Lower lobe of right lung (tissue), 2 donors: ENCODE results near the gene C7orf25. TPM values are rescaled to one million over a fixed set of nuclear protein-coding genes. Genes with fewer than 3 reads are reported as not detected.
A peak's percentile ranks its signal among the peaks of the same experiment; 100 is the strongest.

ENCODE experiments used
- ATAC-seq, 2 donors: fragments of 200-7000 bp; cut with Tn5 transposase; one replicate each; pipeline ENCODE4 v1.9.1; 2020 to 2022; ENCODE audit warnings: mild to moderate bottlenecking in 2 of 2, moderate library complexity in 2 of 2
- DNase-seq: peaks from one replicate; pipeline ENCODE4 v3.0.0-alpha.2; 2020
- H3K27ac ChIP-seq: fragments of 200-600 bp; one replicate; pipeline ENCODE4 v1.8.0; 2022
- H3K27me3 ChIP-seq: fragments of 200-600 bp; one replicate; pipeline ENCODE4 v1.8.0; 2022; ENCODE audit warnings: low read depth
- H3K36me3 ChIP-seq: fragments of 200-600 bp; one replicate; pipeline ENCODE4 v1.8.0; 2022; ENCODE audit warnings: mild to moderate bottlenecking
- H3K4me1 ChIP-seq: fragments of 200-600 bp; one replicate; pipeline ENCODE4 v1.8.0; 2022
- H3K4me3 ChIP-seq: fragments of 200-600 bp; one replicate; pipeline ENCODE4 v1.8.0; 2022; ENCODE audit warnings: mild to moderate bottlenecking
- H3K9me3 ChIP-seq: fragments of 200-600 bp; one replicate; pipeline ENCODE4 v1.8.0; 2022
- intact Hi-C: fragments of 100-400 bp; cut with DNase I; formaldehyde crosslinking; loops from one replicate; pipeline ENCODE4 v1.11.0; 2022
- total RNA-seq: library from RNA; stranded (reverse); fragmentation: NEBNext Ultra II Directional; extraction: Animal tissue kit (Norgen Biotek cat#: 25700); gene quantifications from one replicate; pipeline ENCODE4 v1.2.1, GENCODE V29; 2021
- TF ChIP-seq, protein P1 (sequence below): fragments of 200-600 bp; IDR thresholded peaks from one replicate; pipeline ENCODE4 v1.8.0; 2022; ENCODE audit warnings: antibody characterized with exemption, mild to moderate bottlenecking
- donor health status: DM: no; HTN: yes; CAD: no; lungs with severe emphysema.

Gene C7orf25
- total RNA-seq, 1 donor from 2014 or later = 7.8 TPM

DNA sequence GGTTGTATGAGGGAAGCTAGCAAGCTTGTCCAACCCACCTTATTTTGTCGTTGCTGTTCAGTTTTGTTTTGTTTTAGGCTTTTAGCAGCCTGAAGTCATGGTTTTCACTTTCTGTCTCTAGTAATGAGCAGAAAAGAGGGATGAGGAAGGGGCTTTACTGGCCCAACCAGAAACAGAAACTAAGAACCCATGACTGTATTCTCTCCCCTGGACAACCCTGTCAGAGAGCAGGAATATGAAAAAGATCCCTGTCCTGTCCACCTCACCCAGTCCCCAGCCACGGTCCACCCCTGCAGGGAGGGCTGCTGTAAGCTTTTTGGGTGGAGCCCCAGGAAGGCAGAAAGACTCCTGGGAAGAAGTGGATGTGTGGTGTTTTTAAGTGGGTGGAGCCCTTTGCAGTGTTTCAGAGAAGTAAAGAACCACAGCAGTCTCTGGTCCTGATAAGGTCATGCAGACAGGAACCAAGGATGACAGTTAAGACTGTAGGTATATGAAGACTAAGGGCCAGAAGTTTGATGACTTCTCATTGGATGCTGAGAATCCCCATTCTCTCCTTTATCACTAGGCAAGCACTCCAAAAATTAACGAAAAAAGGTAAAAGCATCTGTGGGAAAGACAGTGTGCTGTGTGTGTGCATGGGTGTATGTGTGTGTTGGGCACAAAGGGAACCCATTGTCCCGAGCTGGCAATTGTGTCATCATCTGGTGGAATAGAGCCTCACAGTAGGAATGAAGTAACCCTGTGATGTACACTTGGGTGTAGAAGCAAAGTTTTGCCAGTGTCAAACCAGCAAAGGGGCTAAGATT, 34.2 kb upstream of the C7orf25 start:
- DNase-seq (no peak), ATAC-seq (peak; percentile 43 to 59)
- Histone ChIP-seq H3K27ac (no peak overlapping the region), H3K9me3 (no peaks in the 10 kb centered on the region), H3K4me3 (no peak overlapping the region), H3K36me3 (no peaks in the 10 kb centered on the region), H3K4me1 (no peaks in the 10 kb centered on the region), H3K27me3 (no peaks in the 10 kb centered on the region)
- intact Hi-C loops = no loop called here
- TF ChIP-seq, protein P1, sequence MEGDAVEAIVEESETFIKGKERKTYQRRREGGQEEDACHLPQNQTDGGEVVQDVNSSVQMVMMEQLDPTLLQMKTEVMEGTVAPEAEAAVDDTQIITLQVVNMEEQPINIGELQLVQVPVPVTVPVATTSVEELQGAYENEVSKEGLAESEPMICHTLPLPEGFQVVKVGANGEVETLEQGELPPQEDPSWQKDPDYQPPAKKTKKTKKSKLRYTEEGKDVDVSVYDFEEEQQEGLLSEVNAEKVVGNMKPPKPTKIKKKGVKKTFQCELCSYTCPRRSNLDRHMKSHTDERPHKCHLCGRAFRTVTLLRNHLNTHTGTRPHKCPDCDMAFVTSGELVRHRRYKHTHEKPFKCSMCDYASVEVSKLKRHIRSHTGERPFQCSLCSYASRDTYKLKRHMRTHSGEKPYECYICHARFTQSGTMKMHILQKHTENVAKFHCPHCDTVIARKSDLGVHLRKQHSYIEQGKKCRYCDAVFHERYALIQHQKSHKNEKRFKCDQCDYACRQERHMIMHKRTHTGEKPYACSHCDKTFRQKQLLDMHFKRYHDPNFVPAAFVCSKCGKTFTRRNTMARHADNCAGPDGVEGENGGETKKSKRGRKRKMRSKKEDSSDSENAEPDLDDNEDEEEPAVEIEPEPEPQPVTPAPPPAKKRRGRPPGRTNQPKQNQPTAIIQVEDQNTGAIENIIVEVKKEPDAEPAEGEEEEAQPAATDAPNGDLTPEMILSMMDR = no peak

DNA sequence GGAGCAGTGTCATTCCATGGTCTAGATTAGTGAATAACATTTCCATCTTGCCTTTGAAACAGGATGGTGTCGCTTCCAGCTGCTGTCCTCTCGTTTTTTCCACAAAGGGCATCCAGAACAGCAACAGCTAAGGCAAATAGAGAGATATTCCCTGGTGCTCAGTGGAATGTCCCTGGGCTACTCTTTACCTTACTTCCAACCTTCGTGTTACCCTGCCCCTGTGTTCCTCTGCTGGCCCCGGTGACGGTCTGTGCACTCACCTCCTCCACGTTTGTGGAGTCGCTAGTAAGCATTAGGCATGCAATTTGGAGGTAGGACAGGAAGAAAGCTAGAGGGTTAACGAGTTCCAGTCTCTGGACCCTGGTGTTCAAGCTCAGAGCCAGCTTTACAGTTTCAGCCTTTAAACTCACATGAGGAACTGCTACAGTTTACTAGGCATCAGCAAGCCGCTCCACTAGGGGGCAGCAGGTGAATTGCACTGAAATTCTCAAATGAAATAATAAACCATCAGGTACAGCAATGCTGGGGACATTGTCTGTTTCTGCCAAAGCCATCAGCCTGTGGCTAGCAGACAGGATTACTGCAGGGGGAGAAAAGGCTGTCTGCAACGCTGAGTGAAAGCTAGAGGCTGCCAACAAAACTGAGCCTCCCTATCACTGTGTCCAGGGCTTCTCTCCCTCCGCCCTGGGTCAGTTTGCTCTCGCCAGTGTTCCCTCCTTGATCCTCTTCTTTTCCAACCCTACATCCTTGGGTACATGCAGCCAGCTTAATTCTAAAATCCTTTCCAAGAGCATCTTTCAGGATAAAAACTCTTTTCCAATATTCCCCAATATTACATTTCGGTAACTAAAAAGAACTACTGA, 29.3 kb upstream of the C7orf25 start:
- H3K27ac ChIP-seq = no peak overlapping the region
- H3K4me1 ChIP-seq = no peaks in the 10 kb centered on the region
- H3K9me3 ChIP-seq = no peaks in the 10 kb centered on the region
- intact Hi-C loops = no loop called here
- peaks cover 38% of the 10 kb centered on the region for H3K36me3 ChIP-seq
- ATAC-seq (peak; percentile 72 to 75), DNase-seq (peak; percentile 83)
- H3K4me3 ChIP-seq = no peak overlapping the region
- TF ChIP-seq, protein P1 = peak; percentile 91
- no peaks in the 10 kb centered on the region for H3K27me3 ChIP-seq

DNA sequence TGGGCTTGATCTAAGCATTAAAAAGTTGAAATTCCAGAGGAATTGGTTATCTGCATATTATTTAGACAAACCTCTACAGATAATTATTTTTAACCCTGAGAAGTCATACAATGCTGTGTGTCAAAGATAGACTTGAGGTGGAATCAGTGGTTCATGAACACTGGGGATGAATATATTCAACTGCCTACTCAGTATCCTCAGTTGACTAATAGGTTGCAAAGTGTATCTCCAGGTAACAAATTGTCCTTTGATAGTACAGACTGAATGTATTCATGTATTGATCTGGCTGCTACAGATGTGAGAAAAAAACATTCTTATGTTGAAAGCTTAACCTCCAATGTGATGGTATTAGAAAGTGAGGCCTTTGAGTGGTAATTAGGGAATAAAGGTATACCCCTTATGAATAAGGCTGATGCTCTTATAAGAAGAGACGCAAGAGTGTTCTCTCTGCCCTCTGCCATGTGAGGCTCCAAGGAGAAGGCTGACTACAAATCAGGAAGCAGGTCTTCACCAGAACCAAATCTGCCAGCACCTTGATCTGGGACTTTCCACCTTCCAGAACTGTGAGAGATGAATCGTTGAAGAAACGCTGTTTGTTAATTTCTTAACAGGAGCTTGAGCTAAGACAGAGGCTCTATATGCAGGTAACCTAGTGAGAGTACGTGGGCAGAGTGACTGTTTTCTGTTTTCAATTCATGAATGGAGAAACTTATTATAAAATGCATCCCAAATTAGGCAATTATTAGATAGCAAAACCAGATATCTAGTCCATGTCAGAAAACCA, 27.8 kb upstream of the C7orf25 start:
- ATAC-seq (no peak), DNase-seq (no peak)
- Histone ChIP-seq H3K27me3 (no peaks in the 10 kb centered on the region), H3K27ac (no peak overlapping the region), H3K4me3 (no peak overlapping the region), H3K36me3 (peaks cover 53% of the 10 kb centered on the region), H3K4me1 (peaks cover under 1% of the 10 kb centered on the region), H3K9me3 (no peaks in the 10 kb centered on the region)
- TF ChIP-seq, protein P1 = no peak
- intact Hi-C loops = no loop called here

DNA sequence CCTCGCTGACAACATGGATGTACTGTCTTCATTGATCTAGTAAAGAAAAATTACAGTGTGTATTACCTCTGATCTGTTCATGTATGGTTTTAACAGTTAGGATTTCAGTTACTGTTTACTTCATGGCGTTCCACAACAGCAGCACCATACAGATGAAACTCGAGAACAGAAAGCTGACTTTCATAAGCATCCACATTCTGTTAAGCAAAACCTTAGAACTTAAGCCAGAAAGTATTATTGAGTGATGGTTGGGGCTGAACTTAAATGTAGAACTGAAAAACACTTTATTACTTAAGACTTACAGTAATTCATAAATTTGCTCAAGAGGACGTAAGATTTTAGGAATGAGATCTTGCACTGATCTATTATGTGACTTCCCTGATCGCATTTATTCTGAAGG, 24.0 kb upstream of the C7orf25 start:
- H3K27me3 ChIP-seq = no peaks in the 10 kb centered on the region
- ATAC-seq (no peak), DNase-seq (no peak)
- intact Hi-C loops = no loop called here
- TF ChIP-seq, protein P1 = no peak
- no peak overlapping the region for H3K4me3 ChIP-seq
- H3K9me3 ChIP-seq = no peaks in the 10 kb centered on the region
- H3K36me3 ChIP-seq = peaks cover 53% of the 10 kb centered on the region
- no peak overlapping the region for H3K27ac ChIP-seq
- peaks cover 20% of the 10 kb centered on the region for H3K4me1 ChIP-seq

DNA sequence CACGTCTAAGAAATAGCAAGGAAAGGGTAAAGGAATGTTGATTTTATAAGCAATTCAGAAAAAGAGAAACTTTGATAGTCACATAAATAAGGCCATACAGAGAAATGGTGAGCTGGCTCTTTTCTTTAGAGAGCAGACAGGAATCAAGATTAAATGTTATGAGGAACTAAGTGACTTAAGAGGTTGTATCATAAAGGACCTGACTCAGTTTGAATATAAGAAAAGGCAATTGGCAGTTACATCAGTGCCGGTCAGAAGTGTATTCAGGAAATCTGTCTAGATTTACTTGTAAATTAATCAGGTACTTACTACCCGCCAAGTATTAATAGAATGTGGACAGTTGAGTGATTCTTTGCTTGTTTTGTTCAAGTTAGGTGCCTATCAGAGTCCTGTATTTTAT, 22.4 kb upstream of the C7orf25 start:
- peaks cover 45% of the 10 kb centered on the region for H3K36me3 ChIP-seq
- TF ChIP-seq, protein P1 = no peak
- H3K9me3 ChIP-seq = no peaks in the 10 kb centered on the region
- H3K27me3 ChIP-seq = no peaks in the 10 kb centered on the region
- no peak overlapping the region for H3K4me3 ChIP-seq
- intact Hi-C loops = no loop called here
- H3K27ac ChIP-seq = no peak overlapping the region
- peaks cover 36% of the 10 kb centered on the region for H3K4me1 ChIP-seq
- ATAC-seq = no peak
- no peak for DNase-seq
